ENCODE data around the gene DCAF6. TPM values are rescaled to one million over a fixed set of nuclear protein-coding genes. Genes with fewer than 3 reads are reported as not detected.

DCAF6 gene
- total RNA-seq, 2 donors from 2014 or later: 71.4 to 116 TPM

DNA sequence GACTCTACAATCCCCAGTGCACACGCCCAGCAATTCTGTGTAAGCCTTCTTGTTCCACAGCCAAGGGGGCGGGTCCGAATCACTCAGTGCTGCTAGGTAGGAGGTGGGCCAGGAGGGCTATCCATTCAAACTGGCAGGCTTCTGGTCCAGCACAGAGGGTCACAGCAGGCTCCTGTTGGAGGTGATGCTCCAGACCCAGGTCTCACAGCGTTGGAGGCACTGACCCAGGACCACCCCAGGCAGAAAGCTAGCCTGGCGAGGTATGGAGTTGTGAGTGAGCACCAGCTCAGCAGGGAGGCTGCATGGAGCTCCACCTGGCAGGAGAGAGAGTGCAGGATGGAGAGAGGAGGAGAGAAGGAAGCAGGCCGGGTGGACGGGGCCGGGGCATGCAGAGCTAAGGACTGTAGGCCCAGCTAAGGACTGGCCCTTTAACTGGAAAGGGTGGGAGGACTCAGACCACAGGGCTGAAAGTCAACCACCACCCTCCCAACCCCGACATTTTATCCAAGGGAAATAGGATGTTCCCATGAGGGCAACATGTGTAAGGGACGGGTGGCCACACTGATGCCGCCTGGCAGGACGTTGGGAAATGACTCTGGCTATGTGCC is 161.5 kb downstream of the DCAF6 start:
- intact Hi-C loops (cut with DNase I): no loop called here
- Histone ChIP-seq H3K9me3 (no peaks in the 10 kb centered on the region), H3K4me3 (no peak overlapping the region), H3K4me1 (replicated peaks) (no peaks in the 10 kb centered on the region), H3K36me3 (no peaks in the 10 kb centered on the region), H3K27ac (no peak overlapping the region), H3K27me3 (replicated peaks; ENCODE audit: insufficient read depth) (no peaks in the 10 kb centered on the region)
- TF ChIP-seq POLR2A (IDR thresholded peaks at IDR 0.05) (no peak), POLR2AphosphoS5 (IDR thresholded peaks at IDR 0.05) (no peak)
- TF ChIP-seq, protein P1, sequence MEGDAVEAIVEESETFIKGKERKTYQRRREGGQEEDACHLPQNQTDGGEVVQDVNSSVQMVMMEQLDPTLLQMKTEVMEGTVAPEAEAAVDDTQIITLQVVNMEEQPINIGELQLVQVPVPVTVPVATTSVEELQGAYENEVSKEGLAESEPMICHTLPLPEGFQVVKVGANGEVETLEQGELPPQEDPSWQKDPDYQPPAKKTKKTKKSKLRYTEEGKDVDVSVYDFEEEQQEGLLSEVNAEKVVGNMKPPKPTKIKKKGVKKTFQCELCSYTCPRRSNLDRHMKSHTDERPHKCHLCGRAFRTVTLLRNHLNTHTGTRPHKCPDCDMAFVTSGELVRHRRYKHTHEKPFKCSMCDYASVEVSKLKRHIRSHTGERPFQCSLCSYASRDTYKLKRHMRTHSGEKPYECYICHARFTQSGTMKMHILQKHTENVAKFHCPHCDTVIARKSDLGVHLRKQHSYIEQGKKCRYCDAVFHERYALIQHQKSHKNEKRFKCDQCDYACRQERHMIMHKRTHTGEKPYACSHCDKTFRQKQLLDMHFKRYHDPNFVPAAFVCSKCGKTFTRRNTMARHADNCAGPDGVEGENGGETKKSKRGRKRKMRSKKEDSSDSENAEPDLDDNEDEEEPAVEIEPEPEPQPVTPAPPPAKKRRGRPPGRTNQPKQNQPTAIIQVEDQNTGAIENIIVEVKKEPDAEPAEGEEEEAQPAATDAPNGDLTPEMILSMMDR (IDR thresholded peaks at IDR 0.05): no peak
- no peak for DNase-seq (ENCODE audit: low spot score)
- WGBS: 84% methylated on average over 12 of the region's 12 CpGs

DNA sequence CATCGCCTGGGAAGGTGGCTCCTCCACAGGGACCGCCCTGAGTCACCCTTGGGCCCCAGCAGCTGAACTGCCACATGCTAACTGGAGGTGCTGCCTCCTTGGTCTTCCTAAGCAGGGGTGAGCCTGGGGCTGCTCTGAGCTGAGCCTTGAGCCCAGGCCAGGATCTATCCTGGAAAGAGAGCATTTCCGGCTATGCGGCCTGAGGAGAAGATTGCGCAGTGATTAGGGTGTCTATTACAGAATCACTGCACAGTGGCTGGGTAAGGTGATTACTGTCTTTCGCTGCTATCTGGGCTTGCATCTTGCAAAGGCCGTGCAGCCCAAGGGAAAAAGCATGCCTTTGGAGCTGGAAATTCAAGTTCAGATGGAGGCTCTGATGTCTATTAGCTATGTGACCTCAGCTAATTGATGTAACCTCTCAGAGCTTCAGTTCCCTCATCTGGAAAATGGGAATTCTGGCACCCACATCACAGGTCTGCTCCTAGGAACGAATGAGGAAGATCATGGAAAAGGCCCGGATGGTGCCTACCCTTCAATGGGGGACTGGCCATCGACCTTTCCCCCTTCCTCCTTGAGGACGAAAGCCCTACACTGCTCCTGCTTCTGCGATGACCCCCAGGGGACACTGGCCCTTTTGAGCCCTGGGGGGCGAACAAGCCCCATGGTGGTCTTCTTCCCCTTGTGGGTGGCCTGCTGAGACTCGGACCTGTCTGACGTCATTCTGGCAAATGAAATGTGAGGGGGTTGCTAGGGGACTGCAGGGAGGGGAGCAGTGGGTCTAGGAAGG is 162.2 kb downstream of the DCAF6 start:
- intact Hi-C loops (cut with DNase I): no loop called here
- WGBS: 76% methylated on average over 15 of the region's 15 CpGs
- TF ChIP-seq POLR2AphosphoS5 (IDR thresholded peaks at IDR 0.05) (no peak), POLR2A (IDR thresholded peaks at IDR 0.05) (no peak)
- TF ChIP-seq, protein P1 (IDR thresholded peaks at IDR 0.05): no peak
- Histone ChIP-seq H3K27me3 (replicated peaks; ENCODE audit: insufficient read depth) (no peaks in the 10 kb centered on the region), H3K4me1 (replicated peaks) (no peaks in the 10 kb centered on the region), H3K27ac (peak overlapping the region; percentile 26), H3K36me3 (no peaks in the 10 kb centered on the region), H3K4me3 (no peak overlapping the region), H3K9me3 (no peaks in the 10 kb centered on the region)
- no peak for DNase-seq (ENCODE audit: low spot score)

DNA sequence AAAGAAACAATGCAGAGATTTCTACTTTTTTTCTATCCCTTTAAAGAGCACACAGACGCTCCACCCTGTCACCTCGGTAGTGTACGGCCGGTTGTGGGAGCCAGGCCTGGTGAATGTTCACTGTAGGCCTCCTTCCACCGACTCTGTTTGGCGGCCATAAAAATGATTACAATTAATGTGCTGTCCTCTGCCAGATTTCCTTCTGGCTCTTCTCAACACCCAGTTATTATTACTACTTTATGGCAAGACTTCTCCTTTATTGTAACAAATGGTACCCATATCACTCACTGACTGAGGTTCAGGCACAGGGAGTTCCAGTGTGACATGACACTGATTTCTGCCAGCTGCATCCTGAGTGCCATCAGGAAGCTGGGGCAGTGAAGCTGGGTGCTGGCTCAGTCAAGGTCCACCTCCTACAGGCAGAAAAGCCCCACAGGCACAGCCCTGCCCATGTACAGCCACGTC is 162.9 kb downstream of the DCAF6 start:
- Histone ChIP-seq H3K36me3 (no peaks in the 10 kb centered on the region), H3K27me3 (replicated peaks; ENCODE audit: insufficient read depth) (no peaks in the 10 kb centered on the region), H3K27ac (peak overlapping the region; percentile 26), H3K9me3 (no peaks in the 10 kb centered on the region), H3K4me3 (no peak overlapping the region), H3K4me1 (replicated peaks) (no peaks in the 10 kb centered on the region)
- peak; percentile 20 for TF ChIP-seq POLR2AphosphoS5 (IDR thresholded peaks at IDR 0.05)
- TF ChIP-seq POLR2A (IDR thresholded peaks at IDR 0.05): no peak
- no peak for DNase-seq (ENCODE audit: low spot score)
- 55% methylated on average over 7 of the region's 7 CpGs for WGBS
- intact Hi-C loops (cut with DNase I): no loop called here

DNA sequence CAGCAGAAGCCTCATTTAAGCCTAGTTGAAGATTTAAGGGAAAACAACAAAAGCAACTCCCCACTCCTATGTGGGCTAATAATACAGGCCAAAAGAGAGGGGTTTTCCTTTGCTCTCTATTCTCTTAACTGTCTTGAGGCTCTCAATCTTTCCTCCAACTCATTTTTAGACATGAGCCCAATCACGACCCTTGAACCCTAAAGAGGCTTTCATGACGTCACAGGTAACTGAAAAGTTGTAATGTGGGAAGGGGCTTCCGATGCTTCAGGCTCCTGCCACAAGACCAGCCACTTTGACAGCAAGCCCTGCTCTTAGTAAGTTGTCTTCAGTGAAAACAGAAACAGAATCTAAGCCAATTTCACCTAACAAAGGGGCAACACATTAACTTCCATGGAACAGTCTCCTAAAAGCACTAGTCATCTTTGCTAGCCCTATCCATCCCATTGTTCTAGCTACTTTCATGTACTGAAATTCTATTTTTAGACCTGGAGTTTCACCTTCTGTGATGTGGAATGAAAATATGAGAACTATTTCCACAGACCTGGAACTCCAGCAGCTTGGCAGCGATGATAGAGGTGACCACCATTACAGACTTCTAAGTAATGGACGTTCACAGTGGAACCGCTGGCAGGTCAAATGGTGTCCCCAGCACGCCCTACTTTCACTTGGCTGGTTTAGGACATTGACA is 164.0 kb downstream of the DCAF6 start:
- no peaks in the 10 kb centered on the region for H3K4me1 ChIP-seq (replicated peaks)
- H3K4me3 ChIP-seq: no peak overlapping the region
- DNase-seq (ENCODE audit: low spot score): no peak
- H3K9me3 ChIP-seq: no peaks in the 10 kb centered on the region
- no peaks in the 10 kb centered on the region for H3K27me3 ChIP-seq (replicated peaks; ENCODE audit: insufficient read depth)
- 87% methylated on average over 7 of the region's 7 CpGs for WGBS
- TF ChIP-seq POLR2AphosphoS5 (IDR thresholded peaks at IDR 0.05): no peak
- no peak for TF ChIP-seq POLR2A (IDR thresholded peaks at IDR 0.05)
- H3K27ac ChIP-seq: no peak overlapping the region
- intact Hi-C loops (cut with DNase I): no loop called here
- H3K36me3 ChIP-seq: no peaks in the 10 kb centered on the region

DNA sequence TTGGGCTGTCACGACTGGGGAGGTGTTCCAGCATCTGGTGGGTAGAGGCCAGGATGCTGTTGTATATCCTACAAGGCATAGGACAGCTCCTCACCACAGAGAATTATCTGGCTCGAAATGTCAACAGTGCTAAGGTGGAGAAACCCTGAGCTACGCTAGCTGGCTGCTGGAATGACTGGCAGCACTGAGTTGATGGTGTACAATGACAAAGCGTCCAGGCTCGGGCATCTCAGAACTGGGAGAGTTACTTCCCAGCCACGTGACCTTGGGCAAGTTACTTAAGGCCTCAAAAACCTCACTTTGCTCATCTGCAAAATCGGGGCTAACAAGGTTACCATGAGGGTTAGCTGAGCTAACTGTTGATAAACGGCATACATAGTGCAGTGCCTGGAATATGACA is 164.9 kb downstream of the DCAF6 start:
- Histone ChIP-seq H3K9me3 (no peaks in the 10 kb centered on the region), H3K4me3 (no peak overlapping the region), H3K27me3 (replicated peaks; ENCODE audit: insufficient read depth) (no peaks in the 10 kb centered on the region), H3K4me1 (replicated peaks) (no peaks in the 10 kb centered on the region), H3K27ac (no peak overlapping the region), H3K36me3 (no peaks in the 10 kb centered on the region)
- intact Hi-C loops (cut with DNase I): no loop called here
- no peak for DNase-seq (ENCODE audit: low spot score)
- TF ChIP-seq, protein P1 (IDR thresholded peaks at IDR 0.05): no peak
- TF ChIP-seq POLR2A (IDR thresholded peaks at IDR 0.05): no peak
- TF ChIP-seq POLR2AphosphoS5 (IDR thresholded peaks at IDR 0.05): no peak
- WGBS: 96% methylated on average over 8 of the region's 8 CpGs

Data from prostate gland (tissue), 2 donors.